Smooth muscle cell of the brain vasculature (primary cell): Measurements from ENCODE around the gene RIMBP2.
"Not testable (repeated sequence)": the region's sequence is repeated elsewhere in the genome, so short reads cannot be mapped to it uniquely, and the experiment has no call there.

Experiments
- DNase-seq: peaks from one replicate; pipeline ENCODE4 v3.0.0-alpha.2; 2012; ENCODE audit warnings: low read depth, low spot score

The RIMBP2 gene

GRCh38 chr12:130739571-130739970, 23.5 kb upstream of the RIMBP2 start:
- no peak for DNase-seq

GRCh38 chr12:130738403-130738802, 22.3 kb upstream of the RIMBP2 start:
- DNase-seq = not testable (repeated sequence)

DNA sequence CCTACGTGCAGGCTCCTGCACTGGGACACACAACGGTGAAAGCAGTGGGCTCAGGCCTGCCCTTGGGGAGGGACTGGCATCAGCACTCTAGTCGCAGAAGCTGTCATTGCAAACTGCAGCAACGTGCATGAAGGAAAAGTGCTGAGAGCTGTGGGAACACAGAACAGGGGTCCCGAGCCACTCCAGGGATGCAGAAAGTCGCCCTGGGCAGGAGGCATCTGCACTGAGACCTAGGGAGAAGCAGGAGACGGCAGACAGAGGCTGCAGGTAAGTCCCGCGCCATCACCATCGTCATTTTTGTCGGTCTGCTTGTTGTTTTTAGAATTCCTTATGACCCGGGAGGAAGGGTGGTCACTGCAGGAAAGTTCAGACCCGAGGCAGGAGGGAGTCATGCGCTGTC, 21.6 kb upstream of the RIMBP2 start:
- no peak for DNase-seq

DNA sequence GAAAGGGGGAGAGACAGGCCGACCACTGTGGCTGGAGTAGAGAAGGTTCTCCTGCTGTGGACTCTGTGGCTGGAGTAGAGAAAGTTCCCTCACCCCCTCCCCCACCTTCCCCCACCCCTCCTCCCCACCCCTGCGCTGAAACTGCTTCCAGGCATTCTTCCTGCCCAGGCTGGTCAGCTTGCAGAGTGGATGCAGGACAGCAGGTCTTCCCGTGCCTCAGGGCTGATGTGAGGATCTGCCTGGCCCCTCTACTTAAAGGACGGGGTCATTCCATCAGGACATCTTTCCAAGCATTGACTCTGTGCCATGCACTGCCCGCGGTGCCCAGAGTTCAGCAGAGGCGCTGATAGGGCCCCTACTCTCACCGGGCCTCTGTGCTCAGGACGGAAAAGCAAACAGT, 13.2 kb upstream of the RIMBP2 start:
- DNase-seq = no peak

GRCh38 chr12:130728158-130729058, 12.3 kb upstream of the RIMBP2 start:
- DNase-seq = no peak

DNA sequence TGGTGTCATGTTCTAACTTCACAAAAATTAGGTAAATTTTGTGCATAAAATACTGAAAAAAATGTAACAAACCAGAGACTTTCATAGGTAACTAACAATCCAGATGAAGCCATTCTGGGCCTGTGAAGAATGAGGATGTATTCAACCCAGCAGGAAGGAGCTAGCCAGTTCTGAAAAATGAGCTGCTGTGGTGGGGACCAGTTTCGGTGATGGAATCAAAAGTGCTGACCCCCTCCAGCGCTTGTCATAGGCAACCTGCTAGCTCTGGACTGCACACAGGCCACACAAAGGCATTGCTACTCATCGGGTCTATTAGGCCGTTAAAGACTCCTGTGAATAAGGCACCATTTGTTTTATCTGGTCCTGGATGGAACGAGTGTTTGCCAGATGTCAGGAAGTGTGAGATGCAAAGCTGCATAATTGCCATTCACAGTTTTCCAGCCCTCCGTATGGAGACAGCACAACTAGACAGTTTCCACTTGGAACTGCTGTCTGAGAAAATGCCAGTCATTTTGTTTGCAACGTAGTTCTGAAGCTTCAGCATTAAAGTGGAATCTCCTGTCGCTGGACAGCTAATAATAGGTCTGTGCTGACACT, 3.3 kb upstream of the RIMBP2 start:
- DNase-seq = no peak

- DNase-seq = no peak
Measured at GRCh38 chr12:130717752-130718151, 1.7 kb upstream of the RIMBP2 start.

GRCh38 chr12:130716969-130717366, 869 bp upstream of the RIMBP2 start:
- no peak for DNase-seq

DNA sequence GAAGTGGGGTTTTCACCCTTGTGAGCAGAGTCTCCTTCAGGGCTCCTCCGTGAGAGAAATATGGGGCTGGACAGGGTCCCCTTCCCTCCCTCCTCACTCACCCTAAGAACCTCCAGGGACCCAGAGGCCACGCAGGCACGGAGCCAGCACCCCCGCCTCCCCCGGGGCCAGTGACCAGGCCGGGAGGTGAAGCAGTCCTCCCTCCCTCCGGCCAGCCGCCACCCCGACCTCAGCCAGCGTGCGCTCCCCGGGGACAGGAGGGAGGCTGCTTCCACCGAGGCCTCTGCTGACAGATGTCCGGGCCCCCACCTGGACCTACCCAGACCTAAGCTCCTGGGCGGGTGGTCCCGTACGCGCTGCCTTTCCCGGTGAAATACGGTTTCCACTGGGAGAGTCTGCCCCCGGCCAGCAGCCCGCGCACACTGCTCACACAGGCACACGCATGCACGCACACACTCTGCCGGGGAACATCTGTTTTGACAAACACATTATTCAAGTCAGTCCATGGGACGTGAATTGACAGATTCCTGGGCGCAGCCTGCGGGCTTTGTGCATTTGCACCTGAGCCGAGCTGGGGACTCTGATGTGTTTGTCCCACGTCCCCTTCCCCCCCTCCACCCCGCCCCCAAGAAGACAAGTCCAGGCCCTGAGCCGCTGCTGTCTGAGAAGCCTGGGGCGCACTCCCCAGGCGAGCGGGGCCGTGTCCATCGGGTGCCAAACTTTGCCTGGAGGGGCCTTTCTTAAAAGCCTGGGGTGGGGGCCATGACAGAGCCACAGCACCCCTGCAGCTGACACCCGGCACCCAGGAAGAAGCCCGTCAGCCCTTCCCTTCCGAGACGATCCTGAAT, 725 bp downstream of the RIMBP2 start:
- no peak for DNase-seq

DNA sequence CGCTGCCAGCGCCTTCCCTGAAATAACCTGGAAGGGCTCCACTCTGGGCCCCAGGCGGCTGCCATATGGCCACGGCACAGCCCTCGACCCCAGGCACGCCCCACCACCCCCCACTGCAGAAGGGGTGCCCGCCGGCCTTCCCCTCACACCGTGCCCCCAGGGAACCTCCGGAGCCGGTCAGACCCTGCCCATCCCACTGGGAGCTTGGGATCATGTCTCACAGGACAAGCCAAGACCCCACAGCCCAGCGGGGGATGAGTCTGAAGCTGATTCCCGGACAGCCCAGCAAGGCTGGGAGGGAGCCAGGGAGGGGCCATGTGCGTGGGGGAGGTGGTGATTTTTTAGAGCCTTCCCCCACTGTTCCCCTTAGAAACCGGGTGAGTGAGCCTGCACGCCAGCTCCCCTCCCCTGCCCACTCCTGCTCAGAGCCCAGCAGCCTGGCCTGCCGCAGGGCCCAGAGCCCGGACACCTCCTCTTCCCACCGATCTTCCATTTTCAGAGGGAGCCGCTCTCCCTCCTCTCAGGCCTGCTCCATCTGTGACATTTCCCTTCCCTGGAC, 1.4 kb downstream of the RIMBP2 start:
- no peak for DNase-seq

DNA sequence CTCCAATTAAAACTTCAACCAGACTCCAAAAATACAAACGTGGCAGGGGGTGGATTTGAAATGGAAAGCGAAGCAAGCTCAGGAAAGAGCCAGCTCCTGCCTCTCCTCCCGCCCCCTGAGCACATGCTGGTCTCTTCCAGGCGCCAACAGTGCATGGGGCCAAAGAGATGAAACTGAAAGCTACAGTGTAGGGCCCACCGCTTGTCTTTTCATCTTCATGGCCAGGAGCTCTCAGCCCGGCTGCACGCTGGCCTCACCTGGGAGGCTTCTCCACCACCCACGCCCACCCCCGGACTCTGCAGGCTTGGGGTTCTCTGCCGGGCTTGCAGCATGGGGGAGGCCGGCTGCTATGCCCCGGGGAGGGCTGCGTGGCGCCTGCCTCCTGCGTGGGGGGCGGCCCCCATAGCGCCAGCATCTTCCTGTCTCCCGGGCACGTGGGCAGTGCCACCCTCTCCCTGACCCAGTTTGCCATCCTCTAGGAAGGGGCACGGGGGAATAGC, 2.0 kb downstream of the RIMBP2 start:
- no peak for DNase-seq

- no peak for DNase-seq
Measured at GRCh38 chr12:130713581-130713991, 2.5 kb downstream of the RIMBP2 start.

- no peak for DNase-seq
Measured at GRCh38 chr12:130712346-130713065, 3.6 kb downstream of the RIMBP2 start.

GRCh38 chr12:130711756-130712155, 4.3 kb downstream of the RIMBP2 start:
- DNase-seq = no peak

DNA sequence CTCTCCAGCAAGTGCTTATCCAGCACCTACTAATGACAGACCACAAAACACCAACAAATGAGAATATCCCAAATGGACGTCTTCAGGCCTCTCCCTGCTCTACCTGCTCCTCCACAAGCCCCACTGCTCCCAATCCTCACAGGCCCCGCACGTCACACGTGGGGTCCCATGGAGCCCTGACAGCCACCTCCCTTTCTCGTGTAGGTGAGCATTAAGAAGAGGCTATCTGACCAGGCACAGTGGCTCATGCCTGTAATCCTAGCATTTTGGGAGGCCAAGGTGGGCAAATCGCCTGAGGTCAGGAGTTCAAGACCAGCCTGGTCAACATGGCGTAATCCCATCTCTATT, 5.4 kb downstream of the RIMBP2 start:
- no peak for DNase-seq

GRCh38 chr12:130709971-130710732, 5.9 kb downstream of the RIMBP2 start:
- no peak for DNase-seq

DNA sequence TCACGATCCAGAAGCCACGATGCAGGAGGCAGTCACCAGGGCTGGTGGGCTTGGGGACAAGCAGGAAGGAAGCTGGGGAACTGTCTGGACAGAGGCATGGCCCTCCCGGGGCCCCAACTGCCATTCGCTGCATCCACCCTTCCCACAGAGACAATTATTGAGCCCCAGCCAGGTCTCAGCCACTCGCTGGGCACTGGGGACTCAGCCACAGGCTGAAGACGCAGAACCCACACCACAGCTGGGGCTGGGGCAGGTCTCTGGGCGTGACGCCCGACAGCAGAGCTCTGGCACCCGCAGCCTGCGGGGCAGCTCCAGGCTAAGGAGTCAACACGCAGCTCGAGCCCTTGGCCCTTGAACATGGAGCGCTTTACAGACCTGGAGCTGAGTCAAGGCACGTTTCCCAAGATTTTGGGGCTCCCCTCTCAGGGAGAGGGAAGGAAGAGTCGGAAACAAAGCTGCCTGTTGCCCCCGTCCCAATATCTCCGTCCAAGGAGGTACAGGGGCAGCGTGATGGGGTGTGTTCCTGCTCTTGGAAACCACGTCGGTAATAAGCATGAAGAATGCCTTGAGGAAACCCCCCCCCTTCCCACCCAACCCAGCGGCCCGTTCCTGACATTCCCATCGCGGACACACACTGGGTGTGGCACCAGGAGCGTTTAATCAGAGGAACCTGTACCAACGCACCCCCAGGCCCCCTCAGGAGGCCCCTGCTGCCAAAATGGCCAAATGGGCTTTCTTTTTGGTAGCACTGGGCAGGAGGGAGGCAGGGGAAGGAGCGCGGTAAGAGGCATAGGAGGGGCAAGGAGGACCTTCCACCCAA, 6.7 kb downstream of the RIMBP2 start:
- DNase-seq = no peak

GRCh38 chr12:130708648-130709047, 7.5 kb downstream of the RIMBP2 start:
- DNase-seq = no peak

GRCh38 chr12:130707571-130707891, 8.6 kb downstream of the RIMBP2 start:
- DNase-seq = no peak
